ENCODE measurements around the gene VDAC1.

The VDAC1 gene

GRCh38 chr5:134020188-134020587, 15.4 kb upstream of the VDAC1 start:
- Histone ChIP-seq H3K4me2 (no peak overlapping the region), H3K79me2 (ENCODE audit: insufficient read depth, low read depth) (no peaks in the 10 kb centered on the region), H3K4me1 (ENCODE audit: low read depth, poor library complexity, severe bottlenecking) (no peaks in the 10 kb centered on the region), H3K27me3 (ENCODE audit: insufficient read depth, low read depth) (no peaks in the 10 kb centered on the region), H4K20me1 (ENCODE audit: insufficient read depth) (no peaks in the 10 kb centered on the region), H3K27ac (no peak overlapping the region), H3K9ac (no peak overlapping the region), H2AFZ (ENCODE audit: low read depth) (no peak overlapping the region), H3K4me3 (IDR thresholded peaks at IDR 0.05; ENCODE audit: insufficient read depth, low read depth, low read length) (no peak overlapping the region), H3K36me3 (ENCODE audit: insufficient read depth) (no peaks in the 10 kb centered on the region)
- TF ChIP-seq CTCF (conservative IDR thresholded peaks at IDR 0.05; ENCODE audit: low read depth, low read length), result no peak

- Histone ChIP-seq H2AFZ (ENCODE audit: low read depth) (no peak overlapping the region), H3K27ac (no peak overlapping the region), H4K20me1 (ENCODE audit: insufficient read depth) (no peaks in the 10 kb centered on the region), H3K79me2 (ENCODE audit: insufficient read depth, low read depth) (no peaks in the 10 kb centered on the region), H3K4me1 (ENCODE audit: low read depth, poor library complexity, severe bottlenecking) (no peaks in the 10 kb centered on the region), H3K4me2 (no peak overlapping the region), H3K4me3 (IDR thresholded peaks at IDR 0.05; ENCODE audit: insufficient read depth, low read depth, low read length) (no peak overlapping the region), H3K9ac (no peak overlapping the region), H3K36me3 (ENCODE audit: insufficient read depth) (no peaks in the 10 kb centered on the region), H3K27me3 (ENCODE audit: insufficient read depth, low read depth) (no peaks in the 10 kb centered on the region)
- no peak for TF ChIP-seq CTCF (conservative IDR thresholded peaks at IDR 0.05; ENCODE audit: low read depth, low read length)
Measured at GRCh38 chr5:134019636-134020035, 14.9 kb upstream of the VDAC1 start.

- Histone ChIP-seq H3K4me3 (IDR thresholded peaks at IDR 0.05; ENCODE audit: insufficient read depth, low read depth, low read length) (no peak overlapping the region), H2AFZ (ENCODE audit: low read depth) (no peak overlapping the region), H3K27ac (no peak overlapping the region), H3K4me1 (ENCODE audit: low read depth, poor library complexity, severe bottlenecking) (no peaks in the 10 kb centered on the region), H3K27me3 (ENCODE audit: insufficient read depth, low read depth) (no peaks in the 10 kb centered on the region), H4K20me1 (ENCODE audit: insufficient read depth) (no peaks in the 10 kb centered on the region), H3K79me2 (ENCODE audit: insufficient read depth, low read depth) (no peaks in the 10 kb centered on the region), H3K4me2 (no peak overlapping the region), H3K36me3 (ENCODE audit: insufficient read depth) (no peaks in the 10 kb centered on the region), H3K9ac (no peak overlapping the region)
- no peak for TF ChIP-seq CTCF (conservative IDR thresholded peaks at IDR 0.05; ENCODE audit: low read depth, low read length)
Measured at GRCh38 chr5:134018986-134019316, 14.2 kb upstream of the VDAC1 start.

- Histone ChIP-seq H3K4me2 (no peak overlapping the region), H3K36me3 (ENCODE audit: insufficient read depth) (no peaks in the 10 kb centered on the region), H3K79me2 (ENCODE audit: insufficient read depth, low read depth) (no peaks in the 10 kb centered on the region), H3K9ac (no peak overlapping the region), H2AFZ (ENCODE audit: low read depth) (no peak overlapping the region), H3K4me3 (IDR thresholded peaks at IDR 0.05; ENCODE audit: insufficient read depth, low read depth, low read length) (no peak overlapping the region), H4K20me1 (ENCODE audit: insufficient read depth) (no peaks in the 10 kb centered on the region), H3K27ac (no peak overlapping the region), H3K4me1 (ENCODE audit: low read depth, poor library complexity, severe bottlenecking) (no peaks in the 10 kb centered on the region), H3K27me3 (ENCODE audit: insufficient read depth, low read depth) (no peaks in the 10 kb centered on the region)
- TF ChIP-seq CTCF (conservative IDR thresholded peaks at IDR 0.05; ENCODE audit: low read depth, low read length), result no peak
Measured at GRCh38 chr5:134018154-134018985, 13.6 kb upstream of the VDAC1 start.

Measured in KMS-11 (cell line).